Head of caudate nucleus (tissue), 42 donors: Measurements from ENCODE around the gene RNF149.
"Not testable (repeated sequence)": the region's sequence is repeated elsewhere in the genome, so short reads cannot be mapped to it uniquely, and the experiment has no call there.

Experiments used
- DNase-seq, 42 donors: peaks; one replicate each; pipeline versions ENCODE4 v3.0.0 to v3.0.0-alpha.2; 2020 to 2021; ENCODE audit warnings: mixed read lengths in 7 of 42
- intact Hi-C: fragments of 100-400 bp; cut with DNase I; formaldehyde crosslinking; loops from one replicate; pipeline ENCODE4 v1.15.0; 2022

The RNF149 gene, protein sequence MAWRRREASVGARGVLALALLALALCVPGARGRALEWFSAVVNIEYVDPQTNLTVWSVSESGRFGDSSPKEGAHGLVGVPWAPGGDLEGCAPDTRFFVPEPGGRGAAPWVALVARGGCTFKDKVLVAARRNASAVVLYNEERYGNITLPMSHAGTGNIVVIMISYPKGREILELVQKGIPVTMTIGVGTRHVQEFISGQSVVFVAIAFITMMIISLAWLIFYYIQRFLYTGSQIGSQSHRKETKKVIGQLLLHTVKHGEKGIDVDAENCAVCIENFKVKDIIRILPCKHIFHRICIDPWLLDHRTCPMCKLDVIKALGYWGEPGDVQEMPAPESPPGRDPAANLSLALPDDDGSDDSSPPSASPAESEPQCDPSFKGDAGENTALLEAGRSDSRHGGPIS

DNA sequence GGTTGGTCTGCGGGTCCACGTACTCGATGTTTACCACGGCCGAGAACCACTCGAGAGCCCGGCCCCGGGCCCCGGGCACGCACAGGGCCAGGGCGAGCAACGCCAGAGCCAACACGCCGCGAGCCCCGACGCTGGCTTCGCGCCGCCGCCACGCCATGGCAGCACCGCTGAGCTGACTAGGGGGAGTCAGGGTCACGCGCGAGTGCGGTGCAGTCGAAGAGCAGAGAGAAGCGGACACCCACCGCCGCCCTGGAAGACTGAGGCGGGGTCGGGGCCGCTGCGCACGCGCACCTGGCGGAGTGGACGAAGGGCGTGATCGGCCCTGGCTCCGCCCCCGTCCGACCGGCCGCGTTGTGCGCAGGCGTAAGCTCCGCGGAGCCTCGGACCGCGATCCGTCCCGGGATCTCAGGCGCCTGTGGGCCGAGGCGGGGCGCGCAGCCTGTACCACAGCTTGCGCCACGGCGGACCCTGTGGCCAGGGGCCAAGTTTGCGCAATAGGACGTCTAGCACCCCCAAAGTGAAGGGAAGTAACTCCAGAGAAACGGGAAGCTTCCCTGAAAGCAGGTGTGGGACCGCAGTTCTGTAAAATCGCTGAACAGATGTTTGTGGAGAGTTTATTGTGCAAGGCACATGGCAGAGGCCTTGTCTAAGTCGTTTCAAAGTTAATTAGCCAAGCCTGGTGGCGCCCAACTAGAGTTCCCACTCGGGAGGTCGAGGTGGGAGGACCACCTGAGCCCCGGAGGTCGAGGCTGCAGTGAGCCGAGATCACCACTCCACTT lies at the start of gene RNF149:
Gene RNF149 (minus strand): TSS at position 270 of the 779 bp plus-strand sequence. CDS start 113 bp downstream, at position 157.
- intact Hi-C loops: loop anchor here (5.0 kb wide), 1 partner anchor 56 kb away; the partner anchor contains the start of gene CNOT11

GRCh38 chr2:101357376-101357775 lies 48.9 kb upstream of the RNF149 start:
- DNase-seq: no peak

More for the DNA sequence above, at the start of gene RNF149:
- DNase-seq: peak; percentile 68 to 97 (median 92)

DNA sequence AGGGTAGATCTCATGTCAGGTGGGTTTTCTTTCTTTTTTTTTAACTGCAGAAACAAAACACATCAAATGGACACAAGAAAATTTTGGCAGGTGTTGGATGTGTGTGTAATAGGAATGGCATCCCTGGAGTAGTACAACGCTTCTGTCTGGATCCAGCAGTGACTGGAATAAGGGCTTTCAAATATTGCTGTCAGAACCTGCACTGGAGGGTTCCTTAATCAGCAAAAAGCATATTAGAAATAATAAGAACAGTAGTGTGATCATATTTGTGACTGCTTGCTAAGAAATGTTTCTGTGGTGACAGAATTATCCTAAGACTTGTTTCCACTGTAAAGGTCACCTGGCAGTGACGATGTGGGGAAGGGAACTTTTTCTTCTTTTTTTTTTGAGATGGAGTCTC lies 48.0 kb upstream of the RNF149 start:
- intact Hi-C loops: no loop called here

More at GRCh38 chr2:101357376-101357775, 48.9 kb upstream of the RNF149 start:
- intact Hi-C loops: no loop called here

GRCh38 chr2:101356055-101356454 lies 47.6 kb upstream of the RNF149 start:
- intact Hi-C loops: no loop called here
- no peak for DNase-seq

More for the DNA sequence above, 48.0 kb upstream of the RNF149 start:
- no peak for DNase-seq

DNA sequence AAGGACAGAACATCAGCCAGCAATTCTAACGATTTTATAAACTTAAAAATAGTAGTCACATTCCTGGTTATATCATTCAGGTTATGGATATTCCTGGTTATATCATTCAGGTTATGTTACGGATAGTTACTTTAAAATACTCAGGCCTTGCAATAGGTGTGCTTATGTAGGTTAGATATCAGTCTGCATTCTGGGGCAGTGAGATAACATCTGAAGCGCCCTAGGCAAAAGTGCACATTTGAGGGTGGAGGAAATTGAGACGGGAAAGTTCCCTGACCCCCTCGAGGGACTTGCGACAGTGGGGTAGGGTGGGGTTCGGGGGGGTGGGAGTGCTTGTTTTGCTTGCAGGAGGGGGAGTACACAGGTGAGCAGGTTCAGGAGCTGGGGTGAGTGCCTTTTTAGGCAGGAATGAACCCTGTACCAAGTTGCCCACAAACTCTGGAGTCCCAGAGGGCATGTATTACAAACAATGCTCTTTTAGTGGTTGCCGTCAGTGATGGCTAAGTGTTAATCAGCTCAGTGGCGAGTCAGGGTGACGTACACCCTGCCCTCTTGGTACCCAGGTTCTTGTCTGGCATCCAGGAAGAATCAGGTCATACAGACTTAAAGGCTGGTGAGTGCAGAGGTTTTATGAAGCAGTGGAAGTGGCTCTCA lies 47.0 kb upstream of the RNF149 start:
- DNase-seq: no peak
- intact Hi-C loops: no loop called here

- no peak for DNase-seq
- intact Hi-C loops: no loop called here
Measured at GRCh38 chr2:101354420-101355311, 46.2 kb upstream of the RNF149 start.

GRCh38 chr2:101352631-101353030 lies 44.1 kb upstream of the RNF149 start:
- intact Hi-C loops, DNase-seq: not testable (repeated sequence)

DNA sequence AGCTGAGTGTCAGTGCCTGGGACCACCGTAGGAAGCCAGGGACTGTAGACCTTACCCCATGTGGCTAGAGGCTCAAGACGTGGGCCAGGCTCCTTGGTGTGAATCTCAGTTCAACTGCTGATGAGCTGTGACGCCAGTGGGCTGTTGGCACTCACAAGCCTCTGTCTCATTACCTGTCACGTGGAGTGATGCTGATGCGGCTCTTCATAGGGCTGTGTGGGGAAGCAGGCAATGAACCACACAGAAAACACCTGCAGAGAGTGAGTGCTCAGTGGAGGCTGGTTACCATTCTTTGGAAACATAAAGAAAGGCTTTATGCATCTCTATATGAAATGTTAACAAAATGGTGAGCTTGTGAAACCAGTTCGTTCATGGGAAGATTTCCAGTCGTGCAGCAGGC lies 42.7 kb upstream of the RNF149 start:
- peak in 1 of 42 donors; percentile 13 for DNase-seq
- intact Hi-C loops: no loop called here

DNA sequence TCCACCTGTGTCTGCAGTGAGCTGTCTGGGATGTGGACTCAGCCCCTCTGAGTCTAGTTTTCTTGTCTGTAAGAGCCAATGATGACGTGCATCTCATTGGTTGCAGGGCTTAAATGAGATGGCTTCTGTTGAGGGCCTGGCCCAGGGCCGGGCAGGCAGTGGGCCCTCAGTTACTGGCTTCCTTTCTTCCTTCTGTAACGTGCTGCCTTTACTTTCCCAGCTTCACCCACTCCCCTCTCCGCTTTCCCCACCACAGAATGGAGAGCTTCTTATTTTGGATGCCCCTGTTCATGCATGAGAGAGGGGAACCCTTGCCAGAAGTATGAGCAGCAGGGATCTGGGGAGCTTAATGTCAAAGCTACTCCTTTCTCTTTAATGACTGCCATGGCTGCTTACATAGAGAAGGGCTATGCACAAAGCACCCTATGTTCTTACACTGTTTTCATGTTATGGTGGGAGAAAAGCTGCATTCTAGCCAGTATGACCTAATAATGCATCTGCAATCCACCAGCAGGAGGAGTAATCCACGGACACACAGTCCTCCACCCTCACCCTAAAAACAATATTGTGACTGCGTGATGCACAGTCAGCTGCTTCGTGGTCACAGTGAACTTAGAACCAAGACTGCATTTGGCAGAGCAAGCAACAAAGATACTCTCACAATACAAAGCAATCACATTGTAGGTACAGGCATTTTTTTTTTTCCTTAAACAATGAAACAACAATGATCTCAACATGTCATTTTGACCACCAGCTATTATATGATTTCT lies 41.6 kb upstream of the RNF149 start:
- intact Hi-C loops: loop anchor here (10.0 kb wide), 1 partner anchor 485 kb away; no protein-coding TSS in a partner anchor
- DNase-seq: peak in 31 of 42 donors; percentile 9 to 88 (median 57)

GRCh38 chr2:101348883-101349282 lies 40.4 kb upstream of the RNF149 start:
- no peak for DNase-seq
- intact Hi-C loops: loop anchor here (10.0 kb wide), 1 partner anchor 486 kb away; no protein-coding TSS in a partner anchor

- intact Hi-C loops: loop anchor here (10.0 kb wide), 1 partner anchor 488 kb away; no protein-coding TSS in a partner anchor
- no peak for DNase-seq
Measured at GRCh38 chr2:101346909-101347308, 38.4 kb upstream of the RNF149 start.

- intact Hi-C loops: loop anchor here (5.0 to 10.0 kb wide), 3 partner anchors 43 to 491 kb away; partner anchors contain the start of genes CREG2 and MAP4K4
- DNase-seq: peak in 27 of 42 donors; percentile 15 to 83 (median 51)
Measured at GRCh38 chr2:101344137-101344536, 35.6 kb upstream of the RNF149 start.

DNA sequence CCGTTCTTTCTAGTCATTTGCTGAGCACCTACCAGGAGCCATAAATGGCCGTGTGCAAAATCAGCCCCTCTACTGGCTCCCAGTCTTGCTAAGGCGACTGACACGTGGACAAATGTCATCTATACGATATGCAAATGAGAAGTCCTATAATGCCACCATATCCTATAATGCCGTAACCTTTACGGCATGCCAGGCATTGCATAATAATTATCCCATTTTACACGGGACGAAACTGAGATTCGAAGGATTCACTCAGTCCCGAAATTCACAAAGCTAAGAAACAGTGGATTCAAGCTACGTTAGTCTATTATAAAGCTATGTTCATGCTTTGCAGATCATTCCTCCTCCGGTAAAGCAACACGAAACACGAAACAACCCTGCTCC lies 34.1 kb upstream of the RNF149 start:
- intact Hi-C loops: loop anchor here (5.0 to 10.0 kb wide), 3 partner anchors 45 to 492 kb away; partner anchors contain the start of genes CREG2 and MAP4K4
- DNase-seq: no peak

DNA sequence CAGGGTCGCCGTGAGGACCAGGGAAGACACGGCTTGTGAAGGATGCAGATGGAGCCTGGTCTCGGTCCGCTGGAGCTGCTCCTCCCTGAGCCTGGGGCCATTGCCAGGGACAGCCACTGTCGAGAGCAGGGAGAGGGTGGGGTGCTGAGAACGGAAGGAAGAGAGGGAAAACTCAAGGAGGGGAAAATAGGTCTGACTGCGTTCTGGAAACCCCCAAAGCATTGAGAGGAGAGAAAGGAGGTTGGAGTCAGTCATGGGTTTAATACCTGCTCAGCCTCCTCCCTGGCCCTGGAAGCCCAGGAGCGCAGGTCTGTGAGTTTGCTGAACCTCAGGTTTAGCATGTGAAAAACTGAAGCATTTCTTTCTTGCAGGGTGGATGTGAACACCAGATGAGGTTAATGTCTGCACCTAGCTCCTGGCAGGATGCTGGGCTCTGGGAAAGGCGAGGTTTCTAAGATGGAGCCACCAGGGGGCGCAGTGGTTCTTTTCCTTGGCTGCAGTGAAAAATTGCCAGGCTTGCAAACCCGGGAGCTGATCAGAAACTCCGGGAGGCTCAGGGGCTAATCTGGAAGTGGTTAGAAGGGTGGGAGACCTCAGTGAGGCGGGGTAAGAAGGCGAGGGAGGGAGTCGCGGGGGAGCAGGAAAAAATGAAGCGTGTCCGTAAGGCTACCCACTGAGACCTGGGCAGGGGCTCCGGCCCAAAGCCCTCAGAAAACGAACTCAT lies 33.6 kb upstream of the RNF149 start:
- DNase-seq: peak; percentile 54 to 96 (median 84)
- intact Hi-C loops: loop anchor here (5.0 to 10.0 kb wide), 3 partner anchors 45 to 493 kb away; partner anchors contain the start of genes CREG2 and MAP4K4

DNA sequence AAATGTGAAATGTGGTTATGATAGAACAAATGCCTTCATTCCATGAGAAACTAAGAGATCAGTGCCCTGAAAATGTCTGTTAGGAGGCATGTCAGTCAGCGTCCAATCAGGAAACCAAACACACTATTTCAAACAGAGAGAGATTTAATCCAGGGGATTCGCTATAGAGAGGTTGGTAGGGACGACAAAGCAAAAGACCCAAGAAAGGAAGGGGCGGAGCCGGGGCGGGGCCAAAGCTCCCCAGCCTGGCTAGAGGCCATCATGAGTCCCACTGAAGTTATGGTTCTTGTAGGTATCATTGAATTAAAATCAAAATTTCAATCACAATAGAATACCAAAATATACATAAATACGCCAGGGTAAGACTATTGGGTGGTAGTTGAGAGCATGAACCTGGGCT lies 32.9 kb upstream of the RNF149 start:
- intact Hi-C loops: loop anchor here (5.0 to 10.0 kb wide), 3 partner anchors 46 to 493 kb away; partner anchors contain the start of genes CREG2 and MAP4K4
- no peak for DNase-seq

DNA sequence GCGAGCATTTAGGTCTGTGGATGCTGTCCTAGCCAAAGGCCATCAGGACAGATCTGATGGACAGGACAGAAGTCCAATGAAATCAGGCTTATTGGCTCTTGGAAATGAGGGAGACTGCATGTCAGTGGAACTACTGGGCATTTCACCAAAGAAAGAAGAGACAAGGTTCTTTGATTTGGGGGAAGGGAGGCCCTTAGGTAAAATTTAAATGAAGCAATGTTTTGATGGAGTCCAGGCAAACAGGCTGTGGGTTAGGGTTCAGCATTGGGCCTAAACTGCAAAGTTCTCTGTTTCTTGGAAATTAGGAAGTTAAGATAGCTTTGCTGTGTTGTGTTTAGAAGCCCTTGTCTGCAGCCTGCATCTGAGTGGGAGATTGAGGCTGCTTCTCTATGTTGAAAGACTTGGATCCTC lies 31.6 kb upstream of the RNF149 start:
- no peak for DNase-seq
- intact Hi-C loops: loop anchor here (5.0 to 10.0 kb wide), 3 partner anchors 47 to 495 kb away; partner anchors contain the start of genes CREG2 and MAP4K4
